T-helper 1 cell (primary cell): Measurements from ENCODE around the gene SFXN3.

ENCODE experiments used
- DNase-seq, 5 donors: peaks; one replicate each; pipeline ENCODE4 v3.0.0-alpha.2; 2012 to 2020

The SFXN3 gene

GRCh38 chr10:101080933-101081931 is 50.2 kb downstream of the SFXN3 start:
- no peak for DNase-seq

- DNase-seq: no peak
These were observed 54.8 kb downstream of the SFXN3 start for GRCh38 chr10:101085846-101086245.

- DNase-seq: no peak
These were observed 56.3 kb downstream of the SFXN3 start for GRCh38 chr10:101087376-101087775.

GRCh38 chr10:101087965-101088364 is 56.9 kb downstream of the SFXN3 start:
- no peak for DNase-seq

- DNase-seq: no peak
These were observed 58.7 kb downstream of the SFXN3 start for GRCh38 chr10:101089520-101090299.

GRCh38 chr10:101090597-101090996 is 59.6 kb downstream of the SFXN3 start:
- no peak for DNase-seq
